Measurements from ENCODE around the gene UTS2B. TPM values are rescaled to one million over a fixed set of nuclear protein-coding genes. Genes with fewer than 3 reads are reported as not detected.

The UTS2B gene
- total and polyA plus RNA-seq, 5 donors from 2014 or later = not detected

DNA sequence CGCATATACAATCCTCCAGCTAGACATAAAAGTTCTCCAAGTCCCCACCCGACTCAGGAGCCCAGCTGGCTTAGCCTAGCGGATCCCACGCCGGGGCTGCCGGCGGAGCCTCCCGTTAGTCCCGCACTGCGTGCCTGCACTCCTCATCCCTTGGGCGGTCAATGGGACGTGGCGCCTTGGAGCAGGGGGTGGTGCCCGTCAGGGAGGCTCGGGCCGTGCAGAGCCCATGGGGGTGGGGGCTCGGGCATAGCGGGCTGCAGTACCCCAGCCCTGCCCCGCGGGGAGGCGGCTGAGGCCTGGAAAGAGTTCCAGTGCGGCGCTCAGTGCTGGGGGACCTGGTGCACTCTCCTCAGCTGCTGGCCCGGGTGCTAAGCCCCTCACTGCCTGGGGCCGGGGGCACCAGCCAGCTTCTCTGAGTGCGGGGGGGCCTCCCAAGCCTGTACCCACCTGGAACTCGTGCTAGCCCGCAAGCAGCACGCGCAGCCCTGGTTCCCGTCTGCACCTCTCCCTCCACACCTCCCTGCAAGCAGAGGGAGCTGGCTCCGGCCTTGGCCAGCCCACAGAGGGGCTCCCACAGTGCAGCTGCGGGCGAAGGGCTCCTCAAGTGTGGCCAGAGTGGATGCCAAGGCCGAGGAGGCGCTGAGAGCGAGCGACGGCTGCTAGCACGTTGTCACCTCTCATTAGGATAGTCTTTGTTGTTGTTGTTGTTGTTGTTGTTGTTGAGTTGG, 13.3 kb downstream of the UTS2B start:
- no peak overlapping the region for H3K27ac Mint-ChIP-seq
- Histone ChIP-seq H3K4me1 (ENCODE audit: control insufficient read depth, insufficient read depth, low read length, poor library complexity, severe bottlenecking) (no peaks in the 10 kb centered on the region), H3K27me3 (ENCODE audit: control insufficient read depth, insufficient read depth, low read length) (no peaks in the 10 kb centered on the region), H3K27ac (ENCODE audit: insufficient read depth, low read length, poor library complexity, severe bottlenecking) (no peak overlapping the region), H3K36me3 (ENCODE audit: control insufficient read depth, insufficient read depth, low read length) (no peaks in the 10 kb centered on the region), H3K4me3 (ENCODE audit: low read depth, low read length) (no peak overlapping the region), H3K9me3 (ENCODE audit: control insufficient read depth in 2 of 2, low read length in 2 of 2) (no peaks in the 10 kb centered on the region)
- DNase-seq = no peak
- no peaks in the 10 kb centered on the region for H3K27me3 Mint-ChIP-seq
- H3K4me3 Mint-ChIP-seq = no peak overlapping the region
- H3K9me3 Mint-ChIP-seq = peaks cover 0 to 2% (median 0%) of the 10 kb centered on the region in 7 donors
- H3K36me3 Mint-ChIP-seq = no peaks in the 10 kb centered on the region
- H3K4me1 Mint-ChIP-seq = no peaks in the 10 kb centered on the region
- ATAC-seq (ENCODE audit: low read depth in 2 of 2) = no peak

DNA sequence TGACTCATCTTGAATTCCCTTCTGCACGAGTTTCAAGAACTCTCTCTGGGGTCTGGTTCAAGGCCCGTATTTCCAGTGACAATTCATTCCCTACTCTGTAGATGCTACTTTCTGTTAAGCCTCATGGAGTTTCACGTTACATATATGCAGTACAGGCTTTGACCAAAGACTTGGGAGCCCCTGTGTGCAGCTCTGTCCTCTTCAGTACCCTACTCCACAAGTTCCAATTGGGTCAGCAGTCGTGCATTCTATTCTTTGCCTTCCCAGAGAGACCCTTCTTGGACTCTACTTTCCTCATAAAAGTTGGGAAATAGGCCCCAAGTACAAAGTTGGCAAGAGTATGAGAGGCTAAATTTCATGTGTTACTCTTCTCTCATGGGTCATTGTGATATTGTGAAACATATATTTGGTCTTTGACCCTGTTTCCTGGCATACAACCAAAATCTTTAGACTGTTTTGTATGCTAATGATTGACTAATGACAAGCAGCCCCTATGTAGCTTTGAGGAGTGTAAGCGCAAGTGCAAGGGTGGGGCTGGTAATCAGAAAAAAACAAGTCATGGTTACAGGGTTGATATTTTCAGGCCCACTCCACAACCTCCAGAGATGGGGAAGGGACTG, 16.1 kb downstream of the UTS2B start:
- H3K27me3 ChIP-seq (ENCODE audit: control insufficient read depth, insufficient read depth, low read length) = no peaks in the 10 kb centered on the region
- ATAC-seq (ENCODE audit: low read depth in 2 of 2) (no peak), DNase-seq (no peak)
- H3K9me3 Mint-ChIP-seq = peaks cover 0 to 3% (median 0%) of the 10 kb centered on the region in 7 donors
- H3K4me1 ChIP-seq (ENCODE audit: control insufficient read depth, insufficient read depth, low read length, poor library complexity, severe bottlenecking) = no peaks in the 10 kb centered on the region
- H3K27ac Mint-ChIP-seq = no peak overlapping the region
- no peaks in the 10 kb centered on the region for H3K27me3 Mint-ChIP-seq
- H3K36me3 ChIP-seq (ENCODE audit: control insufficient read depth, insufficient read depth, low read length) = no peaks in the 10 kb centered on the region
- no peaks in the 10 kb centered on the region for H3K9me3 ChIP-seq (ENCODE audit: control insufficient read depth in 2 of 2, low read length in 2 of 2)
- H3K36me3 Mint-ChIP-seq = no peaks in the 10 kb centered on the region
- no peak overlapping the region for H3K4me3 Mint-ChIP-seq
- H3K4me3 ChIP-seq (ENCODE audit: low read depth, low read length) = no peak overlapping the region
- H3K27ac ChIP-seq (ENCODE audit: insufficient read depth, low read length, poor library complexity, severe bottlenecking) = no peak overlapping the region
- no peaks in the 10 kb centered on the region for H3K4me1 Mint-ChIP-seq

DNA sequence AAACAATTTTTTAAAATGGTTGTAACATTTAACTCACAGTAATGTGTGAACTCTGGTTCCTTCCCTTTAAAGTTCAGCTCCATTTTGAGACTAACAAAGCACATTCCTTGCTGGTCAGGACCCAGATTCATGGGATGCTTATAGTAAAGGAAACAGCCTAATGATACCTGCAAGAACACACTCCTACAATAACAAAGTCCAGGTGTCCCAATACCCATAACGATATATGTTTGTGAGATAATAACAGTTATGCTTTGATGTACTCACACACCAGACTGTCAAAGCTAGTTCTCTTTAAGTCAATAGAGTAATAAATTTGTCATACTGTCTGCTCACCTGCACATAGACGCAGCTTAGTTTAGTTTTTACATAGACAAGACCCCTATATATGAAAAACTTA, 17.0 kb downstream of the UTS2B start:
- H3K4me3 Mint-ChIP-seq = no peak overlapping the region
- no peak overlapping the region for H3K27ac ChIP-seq (ENCODE audit: insufficient read depth, low read length, poor library complexity, severe bottlenecking)
- no peaks in the 10 kb centered on the region for H3K36me3 Mint-ChIP-seq
- ATAC-seq (ENCODE audit: low read depth in 2 of 2) = no peak
- no peaks in the 10 kb centered on the region for H3K36me3 ChIP-seq (ENCODE audit: control insufficient read depth, insufficient read depth, low read length)
- H3K4me3 ChIP-seq (ENCODE audit: low read depth, low read length) = no peak overlapping the region
- no peaks in the 10 kb centered on the region for H3K27me3 Mint-ChIP-seq
- no peaks in the 10 kb centered on the region for H3K27me3 ChIP-seq (ENCODE audit: control insufficient read depth, insufficient read depth, low read length)
- no peaks in the 10 kb centered on the region for H3K9me3 ChIP-seq (ENCODE audit: control insufficient read depth in 2 of 2, low read length in 2 of 2)
- H3K27ac Mint-ChIP-seq = no peak overlapping the region
- no peaks in the 10 kb centered on the region for H3K4me1 ChIP-seq (ENCODE audit: control insufficient read depth, insufficient read depth, low read length, poor library complexity, severe bottlenecking)
- no peaks in the 10 kb centered on the region for H3K4me1 Mint-ChIP-seq
- peaks cover 0 to 4% (median 0%) of the 10 kb centered on the region in 7 donors for H3K9me3 Mint-ChIP-seq
- no peak for DNase-seq

DNA sequence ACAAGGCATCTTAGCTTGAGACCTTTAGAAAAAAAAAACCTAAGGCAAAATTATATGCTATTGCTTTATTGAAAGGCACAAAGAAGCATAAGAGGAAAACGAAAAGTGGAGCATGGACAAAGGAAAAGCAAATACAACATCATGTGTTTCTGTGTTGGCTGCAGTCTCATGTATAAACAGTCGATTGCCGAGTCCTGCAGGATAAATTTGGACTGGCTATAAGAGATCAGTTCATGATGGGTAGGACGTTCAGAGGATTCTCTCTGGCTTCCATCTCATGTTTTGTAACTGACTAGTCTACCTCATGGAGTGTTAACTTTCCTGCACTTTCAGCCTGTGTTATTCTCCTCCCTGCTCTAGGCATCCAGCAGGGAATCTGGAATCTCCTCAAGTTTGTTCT, 23.0 kb downstream of the UTS2B start:
- DNase-seq = no peak
- H3K9me3 ChIP-seq (ENCODE audit: control insufficient read depth in 2 of 2, low read length in 2 of 2) = no peaks in the 10 kb centered on the region
- H3K4me1 Mint-ChIP-seq = no peaks in the 10 kb centered on the region
- no peaks in the 10 kb centered on the region for H3K36me3 Mint-ChIP-seq
- no peaks in the 10 kb centered on the region for H3K27me3 Mint-ChIP-seq
- H3K4me3 ChIP-seq (ENCODE audit: low read depth, low read length) = no peak overlapping the region
- H3K27ac ChIP-seq (ENCODE audit: insufficient read depth, low read length, poor library complexity, severe bottlenecking) = no peak overlapping the region
- ATAC-seq (ENCODE audit: low read depth in 2 of 2) = no peak
- H3K4me1 ChIP-seq (ENCODE audit: control insufficient read depth, insufficient read depth, low read length, poor library complexity, severe bottlenecking) = no peaks in the 10 kb centered on the region
- H3K9me3 Mint-ChIP-seq = peaks cover 0 to 5% (median 0%) of the 10 kb centered on the region in 7 donors
- no peak overlapping the region for H3K27ac Mint-ChIP-seq
- H3K27me3 ChIP-seq (ENCODE audit: control insufficient read depth, insufficient read depth, low read length) = no peaks in the 10 kb centered on the region
- no peak overlapping the region for H3K4me3 Mint-ChIP-seq
- no peaks in the 10 kb centered on the region for H3K36me3 ChIP-seq (ENCODE audit: control insufficient read depth, insufficient read depth, low read length)

DNA sequence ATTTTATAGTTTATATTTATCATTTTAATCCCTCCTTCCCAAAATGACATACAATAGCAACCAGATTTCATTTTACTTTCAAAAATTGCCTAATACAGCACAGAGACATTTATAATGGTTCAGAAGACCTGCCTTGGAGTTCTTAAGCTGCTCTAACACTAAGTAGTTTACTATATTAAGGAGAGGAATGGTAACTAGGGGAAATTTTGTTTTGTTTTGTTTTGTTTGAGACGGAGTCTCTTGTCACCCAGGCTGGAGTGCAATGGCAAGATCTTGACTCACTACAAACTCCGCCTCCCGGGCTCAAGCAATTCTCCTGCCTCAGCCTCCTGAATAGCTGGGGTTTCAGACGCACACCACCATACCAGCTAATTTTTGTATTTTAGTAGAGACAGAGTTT, 23.9 kb downstream of the UTS2B start:
- no peaks in the 10 kb centered on the region for H3K9me3 ChIP-seq (ENCODE audit: control insufficient read depth in 2 of 2, low read length in 2 of 2)
- Mint-ChIP-seq H3K9me3 (peaks cover 0 to 5% (median 0%) of the 10 kb centered on the region in 7 donors), H3K4me1 (no peaks in the 10 kb centered on the region), H3K27me3 (no peaks in the 10 kb centered on the region), H3K4me3 (no peak overlapping the region), H3K36me3 (no peaks in the 10 kb centered on the region), H3K27ac (no peak overlapping the region)
- no peaks in the 10 kb centered on the region for H3K4me1 ChIP-seq (ENCODE audit: control insufficient read depth, insufficient read depth, low read length, poor library complexity, severe bottlenecking)
- H3K27ac ChIP-seq (ENCODE audit: insufficient read depth, low read length, poor library complexity, severe bottlenecking) = no peak overlapping the region
- H3K27me3 ChIP-seq (ENCODE audit: control insufficient read depth, insufficient read depth, low read length) = no peaks in the 10 kb centered on the region
- no peak overlapping the region for H3K4me3 ChIP-seq (ENCODE audit: low read depth, low read length)
- no peaks in the 10 kb centered on the region for H3K36me3 ChIP-seq (ENCODE audit: control insufficient read depth, insufficient read depth, low read length)
- ATAC-seq (ENCODE audit: low read depth in 2 of 2) (no peak), DNase-seq (no peak)

DNA sequence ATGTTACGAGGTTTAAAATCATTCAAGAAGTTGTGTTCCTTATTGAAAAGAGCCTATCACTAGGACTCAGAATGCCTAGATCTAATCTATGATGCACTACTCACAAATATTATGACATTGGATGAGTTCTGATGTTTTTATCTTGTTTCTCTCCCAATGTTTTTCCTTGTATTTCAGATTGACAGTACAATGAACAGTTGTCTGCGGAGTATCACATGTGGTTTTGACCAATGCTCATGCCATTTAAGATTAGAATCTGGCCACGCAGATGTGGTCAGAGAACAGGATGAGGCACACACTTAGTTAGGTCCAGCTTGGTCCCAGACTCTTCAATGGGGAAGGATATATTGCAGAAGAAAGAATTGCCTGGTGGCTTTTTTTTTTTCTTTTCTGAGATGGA, 26.7 kb downstream of the UTS2B start:
- DNase-seq (no peak), ATAC-seq (ENCODE audit: low read depth in 2 of 2) (no peak)
- no peaks in the 10 kb centered on the region for H3K4me1 Mint-ChIP-seq
- no peaks in the 10 kb centered on the region for H3K36me3 Mint-ChIP-seq
- Histone ChIP-seq H3K4me3 (ENCODE audit: low read depth, low read length) (no peak overlapping the region), H3K27ac (ENCODE audit: insufficient read depth, low read length, poor library complexity, severe bottlenecking) (no peak overlapping the region), H3K9me3 (ENCODE audit: control insufficient read depth in 2 of 2, low read length in 2 of 2) (no peaks in the 10 kb centered on the region), H3K36me3 (ENCODE audit: control insufficient read depth, insufficient read depth, low read length) (no peaks in the 10 kb centered on the region), H3K27me3 (ENCODE audit: control insufficient read depth, insufficient read depth, low read length) (no peaks in the 10 kb centered on the region), H3K4me1 (ENCODE audit: control insufficient read depth, insufficient read depth, low read length, poor library complexity, severe bottlenecking) (no peaks in the 10 kb centered on the region)
- no peak overlapping the region for H3K27ac Mint-ChIP-seq
- peaks cover 0 to 3% (median 0%) of the 10 kb centered on the region in 7 donors for H3K9me3 Mint-ChIP-seq
- H3K4me3 Mint-ChIP-seq = no peak overlapping the region
- no peaks in the 10 kb centered on the region for H3K27me3 Mint-ChIP-seq

DNA sequence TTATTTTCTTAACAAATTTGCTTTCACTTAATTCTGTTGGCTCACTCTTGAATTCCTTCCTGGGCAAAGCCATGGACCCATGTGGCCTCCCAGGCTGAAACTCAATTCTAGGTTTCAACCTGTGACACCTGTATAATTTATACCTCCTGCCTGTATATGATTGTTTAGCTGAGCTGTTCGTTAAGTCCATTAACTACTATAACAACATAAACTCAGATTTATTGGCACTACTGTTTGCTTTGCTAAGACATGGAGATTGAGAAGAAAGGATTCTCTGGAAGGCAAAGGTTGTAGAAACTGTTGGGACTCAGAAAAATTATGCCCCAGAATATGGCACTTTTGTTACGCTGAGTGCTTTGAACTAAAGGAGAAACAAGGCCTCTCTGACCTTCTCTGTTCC, 27.9 kb downstream of the UTS2B start:
- no peak for DNase-seq
- Mint-ChIP-seq H3K4me3 (no peak overlapping the region), H3K27me3 (no peaks in the 10 kb centered on the region), H3K27ac (no peak overlapping the region), H3K36me3 (no peaks in the 10 kb centered on the region), H3K4me1 (no peaks in the 10 kb centered on the region), H3K9me3 (peaks cover 0 to 2% (median 0%) of the 10 kb centered on the region in 7 donors)
- H3K9me3 ChIP-seq (ENCODE audit: control insufficient read depth in 2 of 2, low read length in 2 of 2) = no peaks in the 10 kb centered on the region
- no peak overlapping the region for H3K4me3 ChIP-seq (ENCODE audit: low read depth, low read length)
- no peaks in the 10 kb centered on the region for H3K27me3 ChIP-seq (ENCODE audit: control insufficient read depth, insufficient read depth, low read length)
- ATAC-seq (ENCODE audit: low read depth in 2 of 2) = no peak
- H3K36me3 ChIP-seq (ENCODE audit: control insufficient read depth, insufficient read depth, low read length) = no peaks in the 10 kb centered on the region
- H3K4me1 ChIP-seq (ENCODE audit: control insufficient read depth, insufficient read depth, low read length, poor library complexity, severe bottlenecking) = no peaks in the 10 kb centered on the region
- no peak overlapping the region for H3K27ac ChIP-seq (ENCODE audit: insufficient read depth, low read length, poor library complexity, severe bottlenecking)
